K562 (cell line): Measurements from ENCODE around the gene KEL. TPM values are rescaled to one million over a fixed set of nuclear protein-coding genes. Genes with fewer than 3 reads are reported as not detected.

Experiments used
- ETV1 ChIP-seq: fragments of 450-650 bp; conservative IDR thresholded peaks from 2 replicates; pipeline ENCODE4 v1.6.1; 2016; ENCODE audit warnings: missing genetic modification characterization, control low read depth, low read depth, missing compliant biosample characterization
- FOXA3 ChIP-seq, 2 experiments: fragments of 450-650 bp in 1 of 2; sonication (generic) in 1 of 2; formaldehyde crosslinking; IDR thresholded peaks in 1 of 2; conservative IDR thresholded peaks in 1 of 2; 2 replicates each; pipeline versions ENCODE4 v1.4.0 to v1.8.0; 2020 to 2022; ENCODE audit warnings: mild to moderate bottlenecking in 2 of 2, missing genetic modification reagents in 1 of 2
- HDAC3 ChIP-seq: fragments of 450-650 bp; IDR thresholded peaks from 2 replicates; pipeline ENCODE4 v1.6.1; 2018; ENCODE audit warnings: borderline replicate concordance, mild to moderate bottlenecking, moderate library complexity; ENCODE audit not compliant: partially characterized antibody
- LEF1 ChIP-seq: fragments of 450-650 bp; IDR thresholded peaks from 2 replicates; pipeline ENCODE4 v1.6.1; 2016; ENCODE audit warnings: mild to moderate bottlenecking
- NRF1 ChIP-seq, 2 experiments: fragments of 450-650 bp; IDR thresholded peaks in 1 of 2; conservative IDR thresholded peaks in 1 of 2; 2 replicates each; pipeline ENCODE4 v1.6.1; 2014; ENCODE audit warnings: mild to moderate bottlenecking in 2 of 2
- PHTF2 ChIP-seq: fragments of 250-450 bp; sonication (Bioruptor Pico); IDR thresholded peaks from 2 replicates; pipeline ENCODE4 v1.5.0; 2021; ENCODE audit warnings: mild to moderate bottlenecking
- PML ChIP-seq: IDR thresholded peaks from 2 replicates; pipeline ENCODE4 v1.6.1; 2012; ENCODE audit warnings: low read length, inconsistent platforms
- RBM17 ChIP-seq: fragments of 200-400 bp; formaldehyde crosslinking; IDR thresholded peaks from 2 replicates; pipeline ENCODE4 v1.6.1; 2017; ENCODE audit warnings: low read depth, mild to moderate bottlenecking, low read length, borderline replicate concordance
- RCOR1 ChIP-seq, 2 experiments: IDR thresholded peaks; 2 replicates each; pipeline ENCODE4 v1.6.1; 2012; ENCODE audit warnings: low read depth in 2 of 2, low read length in 2 of 2, borderline replicate concordance in 1 of 2, improper control_type of control experiment in 1 of 2
- polyA plus RNA-seq, 8 experiments: library from polyadenylated mRNA; depleted of rRNA in 4 of 8; stranded (reverse) in 5 of 8; unstranded in 3 of 8; fragments of >200 nt; fragmentation: Nextera tagmentation in 2 of 8; fragmentation: Illumina TruSeq in 1 of 8; extraction: Ambion mirVana in 2 of 8; extraction: Trizol in 1 of 8; gene quantifications; 2 replicates each; pipeline versions ENCODE4 v1.2.1 to v1.2.3, GENCODE V29; 2011 to 2014; ENCODE audit warnings: inconsistent platforms in 1 of 8, missing spikeins in 1 of 8
- total RNA-seq, 7 experiments: library from RNA; depleted of rRNA in 6 of 7; stranded (reverse); fragments of >200 nt in 6 of 7; fragmentation: Illumina TruSeq in 2 of 7; extraction: Trizol in 2 of 7; gene quantifications; 2 replicates each; pipeline versions ENCODE4 v1.2.1 to v1.2.3, GENCODE V29; 2011 to 2021; ENCODE audit warnings: low replicate concordance in 1 of 7
- TF ChIP-seq, protein P1 (sequence below): fragments of 450-650 bp; IDR thresholded peaks from 2 replicates; pipeline ENCODE4 v1.6.1; 2016; ENCODE audit warnings: low read depth
- TF ChIP-seq, protein P2 (sequence below), 3 experiments: fragments of 200-800 bp in 1 of 3; sonication (Bioruptor generic) in 1 of 3; sonication (generic) in 1 of 3; formaldehyde crosslinking in 1 of 3; IDR thresholded peaks; 2 replicates each; pipeline versions ENCODE4 v1.6.1 to v1.8.0; 2016 to 2022; ENCODE audit warnings: mild to moderate bottlenecking in 2 of 3, missing compliant biosample characterization in 2 of 3, missing genetic modification characterization in 2 of 3, missing genetic modification reagents in 1 of 3
- TF ChIP-seq, protein P3 (sequence below): sonication (generic); formaldehyde crosslinking; IDR thresholded peaks from 2 replicates; pipeline ENCODE4 v1.8.1; 2023; ENCODE audit warnings: mild to moderate bottlenecking, missing genetic modification reagents, moderate library complexity

KEL gene
- total and polyA plus RNA-seq, 9 of the 15 experiments (the other 6 are each of a cell fraction or from before 2014, with no cell fraction given), result 9.0 to 47.4 (median 22.2) TPM

DNA sequence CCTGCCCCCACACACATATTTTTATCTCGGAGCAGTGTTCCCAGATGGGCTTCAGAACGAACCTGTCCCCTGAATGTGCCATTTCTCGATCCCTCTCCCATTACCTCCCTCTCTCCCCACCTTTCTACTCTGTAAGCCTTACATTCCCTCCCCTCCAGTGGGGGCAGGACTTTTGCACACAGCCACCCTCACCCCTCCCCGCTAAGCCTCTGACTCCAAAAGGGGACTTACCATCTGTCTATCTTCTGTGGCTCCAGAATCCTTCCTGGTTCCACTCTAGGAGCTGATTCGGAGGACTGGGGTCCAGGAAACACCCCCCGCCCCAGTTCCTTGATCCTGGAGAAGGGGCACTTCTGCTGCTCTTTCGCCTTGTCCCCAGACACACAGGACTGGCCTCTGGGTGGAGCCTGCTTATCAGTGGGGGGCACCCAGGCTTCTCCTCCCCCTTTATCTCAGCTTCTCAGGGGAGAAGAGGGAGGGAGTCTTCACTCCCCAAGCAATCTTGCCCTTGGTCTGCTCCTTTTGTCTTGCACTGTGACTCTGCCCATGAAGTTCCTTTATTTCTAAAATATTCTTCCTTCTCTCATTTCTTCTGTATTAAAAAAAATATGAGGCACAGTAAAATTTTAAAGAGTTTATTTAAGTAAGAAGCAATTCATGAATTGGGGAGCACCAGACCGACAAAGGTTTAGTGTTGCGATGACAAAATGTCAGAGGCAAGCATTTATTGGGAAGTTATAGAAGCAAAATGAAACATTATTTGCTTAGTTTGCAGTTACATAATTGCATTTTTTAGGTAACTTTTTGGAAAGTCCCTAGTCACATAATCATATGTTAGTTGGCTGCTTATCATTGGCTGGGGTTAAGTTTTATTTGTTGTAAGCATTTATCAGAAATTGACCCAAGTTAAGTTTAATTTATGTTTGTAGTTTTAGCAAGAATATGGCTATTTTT is at the start of gene KEL (continued):
- TF ChIP-seq, protein P1, sequence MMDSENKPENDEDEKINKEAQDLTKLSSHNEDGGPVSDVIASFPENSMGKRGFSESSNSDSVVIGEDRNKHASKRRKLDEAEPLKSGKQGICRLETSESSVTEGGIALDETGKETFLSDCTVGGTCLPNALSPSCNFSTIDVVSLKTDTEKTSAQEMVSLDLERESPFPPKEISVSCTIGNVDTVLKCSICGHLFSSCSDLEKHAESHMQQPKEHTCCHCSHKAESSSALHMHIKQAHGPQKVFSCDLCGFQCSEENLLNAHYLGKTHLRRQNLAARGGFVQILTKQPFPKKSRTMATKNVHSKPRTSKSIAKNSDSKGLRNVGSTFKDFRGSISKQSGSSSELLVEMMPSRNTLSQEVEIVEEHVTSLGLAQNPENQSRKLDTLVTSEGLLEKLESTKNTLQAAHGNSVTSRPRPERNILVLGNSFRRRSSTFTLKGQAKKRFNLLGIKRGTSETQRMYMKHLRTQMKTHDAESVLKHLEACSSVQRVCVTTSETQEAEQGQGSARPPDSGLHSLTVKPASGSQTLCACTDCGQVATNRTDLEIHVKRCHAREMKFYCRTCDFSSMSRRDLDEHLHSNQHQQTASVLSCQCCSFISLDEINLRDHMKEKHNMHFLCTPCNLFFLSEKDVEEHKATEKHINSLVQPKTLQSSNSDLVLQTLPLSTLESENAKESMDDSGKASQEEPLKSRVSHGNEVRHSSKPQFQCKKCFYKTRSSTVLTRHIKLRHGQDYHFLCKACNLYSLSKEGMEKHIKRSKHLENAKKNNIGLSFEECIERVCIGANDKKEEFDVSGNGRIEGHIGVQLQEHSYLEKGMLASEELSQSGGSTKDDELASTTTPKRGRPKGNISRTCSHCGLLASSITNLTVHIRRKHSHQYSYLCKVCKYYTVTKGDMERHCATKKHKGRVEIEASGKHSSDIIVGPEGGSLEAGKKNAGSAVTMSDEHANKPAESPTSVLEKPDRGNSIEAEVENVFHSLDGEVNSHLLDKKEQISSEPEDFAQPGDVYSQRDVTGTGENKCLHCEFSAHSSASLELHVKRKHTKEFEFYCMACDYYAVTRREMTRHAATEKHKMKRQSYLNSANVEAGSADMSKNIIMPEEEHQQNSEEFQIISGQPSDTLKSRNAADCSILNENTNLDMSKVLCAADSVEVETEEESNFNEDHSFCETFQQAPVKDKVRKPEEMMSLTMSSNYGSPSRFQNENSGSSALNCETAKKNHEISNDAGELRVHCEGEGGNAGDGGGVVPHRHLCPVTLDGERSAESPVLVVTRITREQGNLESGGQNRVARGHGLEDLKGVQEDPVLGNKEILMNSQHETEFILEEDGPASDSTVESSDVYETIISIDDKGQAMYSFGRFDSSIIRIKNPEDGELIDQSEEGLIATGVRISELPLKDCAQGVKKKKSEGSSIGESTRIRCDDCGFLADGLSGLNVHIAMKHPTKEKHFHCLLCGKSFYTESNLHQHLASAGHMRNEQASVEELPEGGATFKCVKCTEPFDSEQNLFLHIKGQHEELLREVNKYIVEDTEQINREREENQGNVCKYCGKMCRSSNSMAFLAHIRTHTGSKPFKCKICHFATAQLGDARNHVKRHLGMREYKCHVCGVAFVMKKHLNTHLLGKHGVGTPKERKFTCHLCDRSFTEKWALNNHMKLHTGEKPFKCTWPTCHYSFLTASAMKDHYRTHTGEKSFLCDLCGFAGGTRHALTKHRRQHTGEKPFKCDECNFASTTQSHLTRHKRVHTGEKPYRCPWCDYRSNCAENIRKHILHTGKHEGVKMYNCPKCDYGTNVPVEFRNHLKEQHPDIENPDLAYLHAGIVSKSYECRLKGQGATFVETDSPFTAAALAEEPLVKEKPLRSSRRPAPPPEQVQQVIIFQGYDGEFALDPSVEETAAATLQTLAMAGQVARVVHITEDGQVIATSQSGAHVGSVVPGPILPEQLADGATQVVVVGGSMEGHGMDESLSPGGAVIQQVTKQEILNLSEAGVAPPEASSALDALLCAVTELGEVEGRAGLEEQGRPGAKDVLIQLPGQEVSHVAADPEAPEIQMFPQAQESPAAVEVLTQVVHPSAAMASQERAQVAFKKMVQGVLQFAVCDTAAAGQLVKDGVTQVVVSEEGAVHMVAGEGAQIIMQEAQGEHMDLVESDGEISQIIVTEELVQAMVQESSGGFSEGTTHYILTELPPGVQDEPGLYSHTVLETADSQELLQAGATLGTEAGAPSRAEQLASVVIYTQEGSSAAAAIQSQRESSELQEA, result no peak
- TF ChIP-seq HDAC3 (no peak), PHTF2 (CRISPR knock-in tag) (no peak), RBM17 (no peak), LEF1 (peak; percentile 85), FOXA3 (CRISPR knock-in tag; conservative IDR thresholded peaks at IDR 0.05 in 1 of 2, IDR thresholded peaks at IDR 0.05 in 1 of 2) (no peak), PML (peak; percentile 89; the same call in 1 of the 2 replicates), ETV1 (tag) (no peak), NRF1 (conservative IDR thresholded peaks at IDR 0.05 in 1 of 2, IDR thresholded peaks at IDR 0.05 in 1 of 2) (no peak; a peak in 1 of 4 replicates), RCOR1 (IDR thresholded peaks at IDR 0.05; ENCODE audit: borderline replicate concordance in 1 of 2, low read depth in 2 of 2, low read length in 2 of 2) (peak; percentile 87 to 94; a peak in 3 of 4 replicates)
- TF ChIP-seq, protein P2, sequence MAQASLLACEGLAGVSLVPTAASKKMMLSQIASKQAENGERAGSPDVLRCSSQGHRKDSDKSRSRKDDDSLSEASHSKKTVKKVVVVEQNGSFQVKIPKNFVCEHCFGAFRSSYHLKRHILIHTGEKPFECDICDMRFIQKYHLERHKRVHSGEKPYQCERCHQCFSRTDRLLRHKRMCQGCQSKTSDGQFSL (CRISPR knock-in tag; IDR thresholded peaks at IDR 0.05), result peak; percentile 82
- TF ChIP-seq, protein P2 (tag; IDR thresholded peaks at IDR 0.05), result peak in 1 of 2 experiments; percentile 89; a peak in 2 of 4 replicates
- TF ChIP-seq, protein P3, sequence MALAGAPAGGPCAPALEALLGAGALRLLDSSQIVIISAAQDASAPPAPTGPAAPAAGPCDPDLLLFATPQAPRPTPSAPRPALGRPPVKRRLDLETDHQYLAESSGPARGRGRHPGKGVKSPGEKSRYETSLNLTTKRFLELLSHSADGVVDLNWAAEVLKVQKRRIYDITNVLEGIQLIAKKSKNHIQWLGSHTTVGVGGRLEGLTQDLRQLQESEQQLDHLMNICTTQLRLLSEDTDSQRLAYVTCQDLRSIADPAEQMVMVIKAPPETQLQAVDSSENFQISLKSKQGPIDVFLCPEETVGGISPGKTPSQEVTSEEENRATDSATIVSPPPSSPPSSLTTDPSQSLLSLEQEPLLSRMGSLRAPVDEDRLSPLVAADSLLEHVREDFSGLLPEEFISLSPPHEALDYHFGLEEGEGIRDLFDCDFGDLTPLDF (CRISPR knock-in tag), result no peak
